ENCODE data around the gene PCDHGA1.

DNA sequence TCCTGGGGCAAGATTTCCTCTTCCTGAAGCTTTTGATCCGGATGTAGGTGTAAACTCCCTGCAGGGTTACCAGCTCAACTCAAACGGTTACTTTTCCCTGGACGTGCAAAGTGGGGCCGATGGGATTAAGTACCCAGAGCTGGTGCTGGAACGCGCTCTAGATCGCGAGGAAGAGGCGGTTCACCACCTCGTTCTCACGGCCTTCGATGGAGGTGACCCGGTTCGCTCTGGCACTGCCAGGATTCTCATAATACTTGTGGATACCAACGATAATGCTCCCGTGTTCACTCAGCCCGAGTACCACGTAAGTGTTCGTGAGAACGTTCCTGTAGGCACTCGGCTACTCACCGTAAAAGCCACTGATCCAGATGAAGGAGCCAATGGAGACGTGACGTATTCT, 25.3 kb downstream of the PCDHGA1 start:
- TF ChIP-seq CTBP1 (IDR thresholded peaks at IDR 0.05; ENCODE audit: borderline replicate concordance) = no peak
- no peak for TF ChIP-seq ARNT (IDR thresholded peaks at IDR 0.05)

Measured in HEK293T (cell line).